Mesenteric fat pad (tissue), 1 donor: ENCODE results near the gene ZBTB3. TPM values are rescaled to one million over a fixed set of nuclear protein-coding genes. Genes with fewer than 3 reads are reported as not detected.
A peak's percentile ranks its signal among the peaks of the same experiment; 100 is the strongest.
"Not testable (repeated sequence)": the region's sequence is repeated elsewhere in the genome, so short reads cannot be mapped to it uniquely, and the experiment has no call there.

Experiments used
- DNase-seq: peaks from one replicate; pipeline ENCODE4 v3.0.0-alpha.2; 2020; ENCODE audit warnings: low spot score
- long read RNA-seq: library from polyadenylated mRNA; unstranded; transcript quantifications from one replicate; pipeline ENCODE4 v2.0.0, GENCODE V29; 2020
- total RNA-seq: library from RNA; stranded (reverse); fragmentation: NEBNext Ultra II Directional; extraction: Animal tissue kit (Norgen Biotek cat#: 25700); gene quantifications from one replicate; pipeline ENCODE4 v1.2.1, GENCODE V29; 2021
- donor health status: DM: yes; HTN: yes; CAD: no.

Gene ZBTB3
- total RNA-seq, result 6.1 TPM
- long read RNA-seq, partial matches to known transcripts, result 0 of 6 reads
- long read RNA-seq, other reads (novel, unspliced or antisense), result 2 of 6 reads

DNA sequence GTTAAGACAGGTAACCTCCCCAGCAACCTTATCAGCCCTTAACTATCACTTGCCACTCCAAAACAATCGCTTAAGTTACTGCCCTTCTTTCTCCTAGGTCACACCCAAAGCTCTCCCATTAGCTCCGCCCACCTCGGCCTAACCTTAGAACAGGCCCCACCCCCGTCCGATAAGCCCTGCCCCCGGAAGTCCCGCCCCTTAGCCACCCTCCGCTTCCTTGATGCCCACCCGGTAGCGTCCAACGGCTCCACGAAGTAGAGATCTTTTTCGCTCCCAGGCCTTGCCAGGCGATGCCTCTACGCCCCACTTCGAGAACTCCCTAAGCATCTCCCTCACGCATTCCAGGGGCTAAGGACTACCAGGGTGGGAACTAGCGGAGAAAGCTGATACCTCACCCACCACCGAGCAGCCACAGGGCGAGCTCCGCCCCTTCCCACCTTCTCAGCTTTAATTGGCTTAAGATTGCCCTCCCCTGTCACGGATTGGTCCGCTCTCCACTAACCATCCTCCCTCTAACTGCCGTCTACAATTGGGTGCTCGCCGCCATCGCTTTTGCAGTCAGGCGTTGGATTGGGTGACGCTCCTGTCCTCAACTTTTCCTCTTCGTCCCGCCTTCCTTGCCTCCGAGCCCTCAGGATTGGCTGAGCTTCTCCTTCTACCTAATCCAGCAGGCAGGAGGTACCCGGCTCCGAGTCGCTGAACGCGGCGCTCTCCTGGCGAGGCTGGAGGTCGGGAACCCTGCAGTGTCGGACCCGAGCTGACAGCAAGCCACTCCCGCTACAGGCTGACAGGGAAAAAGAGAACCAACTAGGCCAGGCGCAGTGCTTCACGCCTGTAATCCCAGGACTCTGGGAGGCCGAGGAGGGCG lies at the start of gene ZBTB3:
ZBTB3 (minus strand) TSS at position 425 of the 868 bp plus-strand sequence. CDS start 496 bp downstream, outside the sequence.
- peak; percentile 96 for DNase-seq

DNA sequence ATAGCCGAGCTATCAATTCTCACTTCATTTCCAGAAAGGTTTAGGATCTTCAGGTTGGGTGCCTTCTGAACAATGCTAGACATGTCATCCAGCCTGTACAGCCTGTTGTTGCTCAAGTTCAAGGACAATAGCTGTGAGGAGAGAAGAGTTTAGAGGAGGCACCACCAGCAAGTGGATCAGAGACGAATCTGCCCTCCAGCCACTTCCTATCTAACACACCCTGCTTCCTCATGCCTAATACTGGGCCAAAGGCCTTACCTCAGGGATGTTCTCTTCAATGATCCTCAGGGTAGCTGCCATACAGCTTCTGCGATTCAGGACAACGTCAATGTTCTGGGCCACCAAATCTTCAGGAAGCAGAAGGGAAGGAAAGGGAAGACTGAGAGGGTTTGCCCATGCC lies 47.1 kb upstream of the ZBTB3 start:
- no peak for DNase-seq

DNA sequence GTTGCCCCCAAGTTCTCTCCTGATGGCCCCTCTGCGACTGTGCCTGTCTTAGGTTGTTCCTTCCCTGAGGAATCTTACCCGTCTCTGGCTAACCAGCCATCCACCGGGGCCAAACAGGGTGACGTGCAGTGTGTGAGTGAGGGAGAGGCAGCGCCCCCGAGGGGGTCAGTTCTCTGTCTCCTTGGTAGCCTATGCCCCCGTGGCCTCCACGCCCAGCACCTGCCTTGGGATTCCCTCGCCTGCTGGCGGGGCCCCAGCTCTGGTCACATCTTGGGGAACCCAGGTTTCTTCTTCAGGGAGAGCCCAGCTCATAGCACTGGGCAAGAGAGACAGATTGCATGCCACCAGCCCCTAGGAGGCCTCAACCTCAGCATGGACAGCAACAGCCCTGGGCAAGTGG lies 45.5 kb upstream of the ZBTB3 start:
- DNase-seq, result no peak

DNA sequence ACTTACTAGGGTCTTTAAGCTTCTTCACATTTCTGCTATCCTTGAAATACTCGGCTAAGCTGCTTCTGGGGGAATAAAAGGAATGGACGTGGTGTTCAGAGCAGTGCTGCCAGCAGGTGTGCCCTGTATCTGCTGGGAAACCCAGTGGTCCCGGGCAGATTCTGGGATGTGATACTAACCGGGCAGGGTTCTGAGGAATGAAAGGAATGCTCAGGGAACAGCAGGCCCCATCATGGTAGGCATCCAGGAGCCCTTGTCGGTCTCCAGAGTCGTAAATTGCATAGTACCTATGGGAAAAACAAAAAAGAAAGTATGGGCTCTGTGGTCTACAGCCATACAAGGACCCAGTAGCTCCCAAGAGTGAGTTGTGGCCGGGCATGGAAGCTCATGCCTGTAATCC lies 42.3 kb upstream of the ZBTB3 start:
- no peak for DNase-seq

DNA sequence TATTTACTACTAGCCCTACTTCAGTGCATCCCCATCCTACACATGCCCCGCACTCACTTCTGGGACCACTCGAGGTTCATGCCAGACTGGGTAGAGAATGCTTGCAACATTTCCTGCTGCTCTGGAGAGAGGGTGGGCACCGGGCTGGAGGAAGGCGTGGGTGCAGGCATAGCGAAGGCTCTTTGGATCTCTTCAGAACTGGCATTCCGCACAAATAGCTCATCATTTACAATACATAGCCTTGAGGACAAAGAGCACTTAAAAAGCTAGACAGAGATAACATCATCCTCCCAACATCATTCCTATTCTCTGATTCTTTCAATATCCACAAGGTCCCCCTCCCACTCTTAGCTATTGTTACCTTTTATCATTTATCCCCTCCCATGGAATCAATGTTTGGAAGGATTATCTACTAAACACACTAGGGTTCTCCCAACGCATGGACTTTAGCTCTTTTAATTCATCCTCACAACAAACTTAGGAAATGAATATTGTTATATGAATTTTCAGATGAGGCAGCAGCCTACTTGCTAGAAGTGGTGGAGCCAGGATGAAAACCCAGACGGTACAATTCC lies 40.3 kb upstream of the ZBTB3 start:
- no peak for DNase-seq

DNA sequence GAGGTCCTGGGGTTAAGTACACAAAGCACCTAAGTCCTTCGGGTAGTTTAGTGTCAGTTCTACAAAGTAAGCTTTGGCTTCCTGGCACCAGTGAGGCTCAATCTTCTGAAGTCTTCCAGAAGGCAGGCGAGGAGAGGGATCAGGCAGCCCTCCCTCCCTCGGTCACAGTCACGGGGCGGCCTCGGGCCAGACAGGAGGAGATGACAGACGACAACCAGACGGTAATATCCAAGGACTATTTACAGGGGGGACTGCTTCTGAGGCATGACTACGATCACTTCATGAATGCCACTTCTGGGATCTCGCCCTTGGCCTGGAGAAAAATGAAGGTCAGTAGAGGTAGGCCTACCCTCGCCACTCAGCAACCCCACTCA lies 38.2 kb upstream of the ZBTB3 start:
- DNase-seq, result no peak

DNA sequence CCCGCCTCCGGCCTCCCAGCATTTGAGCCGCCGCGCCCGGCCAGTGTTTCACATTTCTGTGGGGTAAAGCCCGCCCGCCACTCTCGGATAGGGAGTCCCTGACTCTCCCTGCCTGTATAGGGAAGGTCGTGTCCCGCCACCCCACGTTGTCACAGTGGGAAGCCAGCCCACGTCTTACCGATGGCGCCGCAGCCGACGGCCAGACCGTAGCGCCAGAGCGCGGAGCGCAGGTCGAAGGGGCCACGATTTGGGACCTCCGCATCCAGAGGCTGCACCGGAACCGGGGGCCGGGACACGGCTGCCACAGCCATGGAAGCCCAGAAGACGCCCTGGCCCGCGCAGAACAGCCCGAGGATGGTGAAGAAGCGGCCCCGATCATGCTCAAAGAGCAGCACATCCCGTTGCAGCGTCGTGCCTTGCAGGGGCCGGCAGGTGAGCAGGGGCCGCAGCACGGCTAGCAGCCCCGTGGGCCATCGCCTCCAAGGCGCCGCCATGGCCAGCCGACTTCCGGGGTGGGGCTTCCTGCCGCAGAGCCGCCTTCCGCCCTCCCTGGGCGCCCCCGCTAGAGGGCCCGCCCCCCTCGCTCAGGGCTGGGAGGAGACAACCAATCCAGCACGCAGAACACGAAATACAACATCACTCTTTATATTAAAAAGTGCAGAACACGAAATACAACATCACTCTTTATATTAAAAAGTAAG lies 37.7 kb upstream of the ZBTB3 start, which contains the start of gene TMEM223:
TMEM223 (minus strand) TSS at position 506 of the 701 bp plus-strand sequence; CDS start at position 494, 12 bp downstream.
- peak; percentile 97 for DNase-seq

DNA sequence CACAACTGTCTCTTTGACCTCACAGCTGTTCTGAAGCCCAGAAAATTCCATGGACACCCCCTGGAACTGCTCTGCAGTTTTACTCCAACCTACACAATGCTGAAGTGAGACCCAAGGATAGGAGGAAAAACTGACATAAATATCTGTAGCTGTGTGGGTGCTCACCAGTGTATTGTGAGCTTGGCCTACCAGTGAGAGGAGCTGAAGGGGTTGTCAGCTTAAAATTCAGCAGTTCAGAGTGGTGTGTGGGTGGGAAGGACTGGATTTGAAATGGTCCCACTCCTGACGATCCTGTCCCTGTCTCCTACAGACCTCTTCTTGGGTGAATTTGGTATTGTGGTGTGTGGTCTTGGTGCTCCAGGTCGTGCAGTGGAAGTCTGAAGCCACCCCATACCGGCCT lies 35.6 kb upstream of the ZBTB3 start:
- DNase-seq, result no peak

DNA sequence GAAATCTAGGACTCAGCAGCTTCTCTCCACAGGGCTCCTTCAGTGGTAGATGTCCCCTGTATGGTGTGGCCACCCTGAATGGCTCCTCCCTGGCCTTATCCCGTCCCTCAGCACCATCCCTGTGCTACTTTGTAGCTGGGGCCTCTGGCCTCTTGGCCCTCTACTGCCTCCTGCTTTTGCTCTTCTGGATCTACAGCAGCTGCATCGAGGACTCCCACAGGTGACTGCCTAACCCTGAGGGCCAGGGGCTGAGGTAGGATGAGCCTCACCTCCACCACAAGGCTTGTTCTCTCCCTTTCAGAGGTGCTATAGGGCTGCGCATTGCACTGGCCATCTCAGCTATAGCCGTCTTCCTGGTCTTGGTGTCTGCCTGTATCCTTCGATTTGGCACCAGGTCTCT lies 35.0 kb upstream of the ZBTB3 start:
- no peak for DNase-seq

DNA sequence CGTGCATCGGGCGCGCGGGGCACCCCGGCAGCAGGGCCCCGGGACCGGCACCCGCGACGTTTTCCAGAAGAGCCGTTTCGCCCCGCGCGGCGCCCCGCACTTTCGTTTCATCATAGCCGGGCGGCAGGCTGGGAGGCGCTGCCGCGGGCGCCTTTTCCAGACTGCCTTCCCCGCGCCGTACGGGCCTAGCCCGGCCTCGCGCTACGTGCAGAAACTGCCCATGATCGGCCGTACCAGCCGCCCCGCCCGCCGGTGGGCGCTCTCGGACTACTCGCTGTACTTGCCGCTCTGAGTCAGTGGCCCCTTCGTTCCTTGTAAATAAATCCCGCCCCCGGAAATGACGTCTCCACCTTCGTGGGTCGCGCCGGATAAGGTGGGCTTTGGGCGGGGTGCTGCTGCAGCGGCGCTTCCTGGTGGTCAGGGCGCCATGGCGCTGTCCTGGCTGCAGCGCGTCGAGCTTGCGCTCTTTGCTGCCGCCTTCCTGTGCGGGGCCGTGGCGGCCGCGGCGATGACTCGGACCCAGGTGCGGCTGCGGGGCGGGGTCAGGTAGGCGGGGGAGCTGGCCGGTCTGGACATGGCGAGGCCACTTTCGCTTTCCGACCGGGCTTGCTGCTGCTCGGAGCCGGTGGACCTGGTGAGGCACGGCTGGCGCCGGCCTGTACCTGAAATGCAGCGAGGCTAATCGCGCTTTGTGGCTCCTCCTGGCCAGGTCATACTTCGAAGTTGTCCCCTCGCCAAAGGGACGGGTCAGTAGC lies 33.2 kb upstream of the ZBTB3 start, which contains the start of gene TMEM179B:
TMEM179B (plus strand) TSS at position 398 of the 755 bp plus-strand sequence; CDS start at position 428, 30 bp downstream.
- peak; percentile 99 for DNase-seq

DNA sequence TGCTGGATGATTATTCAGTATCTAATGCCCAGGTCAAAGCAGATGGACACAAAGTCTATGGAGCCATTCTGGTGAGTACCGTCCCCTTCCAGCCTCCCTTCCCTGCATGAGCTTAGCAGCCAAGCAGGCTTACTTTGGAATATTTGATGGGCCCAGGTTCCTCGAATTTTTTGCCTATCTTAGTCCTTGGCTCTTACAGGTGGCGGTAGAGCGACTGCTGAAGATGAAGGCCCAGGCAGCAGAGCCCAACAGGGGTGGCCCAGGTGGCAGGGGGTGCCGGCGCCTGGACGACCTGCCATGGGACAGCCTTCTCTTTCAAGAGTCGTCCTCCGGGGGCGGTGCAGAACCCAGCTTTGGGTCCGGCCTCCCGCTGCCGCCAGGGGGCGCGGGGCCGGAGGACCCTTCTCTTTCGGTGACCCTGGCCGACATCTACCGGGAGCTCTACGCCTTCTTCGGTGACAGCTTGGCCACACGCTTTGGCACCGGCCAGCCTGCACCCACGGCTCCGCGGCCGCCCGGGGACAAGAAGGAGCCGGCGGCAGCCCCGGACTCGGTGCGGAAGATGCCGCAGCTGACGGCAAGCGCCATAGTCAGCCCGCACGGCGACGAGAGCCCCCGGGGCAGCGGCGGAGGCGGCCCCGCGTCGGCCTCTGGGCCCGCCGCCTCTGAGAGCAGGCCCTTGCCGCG lies 32.5 kb upstream of the ZBTB3 start:
- peak; percentile 96 for DNase-seq

DNA sequence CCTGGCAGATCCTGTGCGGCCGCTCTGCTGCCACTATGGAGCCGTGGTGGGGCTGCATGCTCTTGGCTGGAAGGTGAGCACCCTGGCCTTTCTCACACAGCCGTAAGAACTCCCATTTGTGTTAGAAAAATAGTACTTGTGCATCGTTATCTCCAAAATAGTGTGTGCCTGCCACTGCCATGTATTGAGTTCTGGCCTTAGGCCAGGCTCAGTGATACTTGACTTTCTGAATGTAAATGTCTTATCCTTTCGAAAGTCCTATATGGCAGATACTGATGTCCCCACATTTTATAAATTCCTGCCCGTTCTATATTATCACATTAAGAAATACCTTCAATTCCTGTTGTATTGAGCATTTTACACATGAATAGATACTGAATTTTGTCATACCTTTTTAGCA lies 28.8 kb upstream of the ZBTB3 start:
- DNase-seq, result no peak

DNA sequence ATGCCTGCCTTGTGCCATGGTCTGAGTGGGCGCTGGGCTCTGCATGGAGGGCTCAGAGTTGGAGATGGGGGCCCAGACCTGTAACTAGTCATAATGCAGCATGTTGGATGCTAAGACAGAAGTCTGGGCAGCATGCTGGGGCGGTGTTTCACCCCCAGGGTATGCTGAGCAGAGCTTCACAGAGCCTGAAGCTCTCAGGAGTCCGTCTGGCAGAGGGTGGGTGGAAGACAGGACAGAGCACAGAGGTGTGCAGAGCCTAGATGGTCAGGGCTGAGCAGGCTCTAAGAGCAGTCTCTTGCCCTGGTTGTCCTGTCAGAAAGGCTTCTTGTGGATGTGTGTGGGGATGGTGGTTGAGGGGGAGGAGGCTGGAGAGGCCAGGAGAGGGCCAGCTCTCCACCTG lies 24.5 kb upstream of the ZBTB3 start:
- no peak for DNase-seq

DNA sequence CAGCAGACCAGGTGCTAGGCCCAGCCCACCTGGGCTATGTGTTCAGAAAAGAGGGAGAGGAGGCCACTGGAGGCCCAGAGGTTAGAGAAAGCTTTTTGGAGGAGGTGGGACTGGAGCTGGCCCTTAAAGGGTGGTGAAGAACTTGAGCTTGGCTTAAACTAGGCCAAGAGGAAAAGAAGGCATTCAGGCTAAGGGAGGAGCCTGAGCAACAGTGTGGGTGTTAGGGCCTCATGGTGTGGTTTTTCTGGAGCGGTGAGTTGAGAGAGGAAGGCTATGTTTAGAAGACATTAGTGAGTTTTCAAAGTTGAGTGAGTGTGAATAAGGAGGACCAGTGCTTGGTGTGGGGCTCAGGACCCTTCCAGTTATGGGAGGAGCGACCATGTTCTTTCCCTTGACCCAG lies 23.4 kb upstream of the ZBTB3 start:
- DNase-seq, result no peak

DNA sequence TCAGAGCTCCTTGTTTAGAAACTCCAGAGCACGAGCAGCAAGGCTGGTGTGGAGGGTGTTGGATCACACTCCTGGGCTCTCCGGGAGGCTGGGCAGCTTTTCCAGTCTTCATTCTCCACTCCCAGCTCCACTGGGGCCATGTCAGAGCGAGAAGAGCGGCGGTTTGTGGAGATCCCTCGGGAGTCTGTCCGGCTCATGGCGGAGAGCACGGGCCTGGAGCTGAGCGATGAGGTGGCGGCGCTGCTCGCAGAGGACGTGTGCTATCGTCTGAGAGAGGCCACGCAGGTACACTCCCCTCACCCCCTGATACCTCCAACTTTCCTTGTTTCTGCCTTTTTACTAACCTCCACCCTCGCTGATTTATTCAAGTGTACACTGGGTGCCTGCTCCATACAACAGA lies 21.7 kb upstream of the ZBTB3 start:
- DNase-seq, result no peak

DNA sequence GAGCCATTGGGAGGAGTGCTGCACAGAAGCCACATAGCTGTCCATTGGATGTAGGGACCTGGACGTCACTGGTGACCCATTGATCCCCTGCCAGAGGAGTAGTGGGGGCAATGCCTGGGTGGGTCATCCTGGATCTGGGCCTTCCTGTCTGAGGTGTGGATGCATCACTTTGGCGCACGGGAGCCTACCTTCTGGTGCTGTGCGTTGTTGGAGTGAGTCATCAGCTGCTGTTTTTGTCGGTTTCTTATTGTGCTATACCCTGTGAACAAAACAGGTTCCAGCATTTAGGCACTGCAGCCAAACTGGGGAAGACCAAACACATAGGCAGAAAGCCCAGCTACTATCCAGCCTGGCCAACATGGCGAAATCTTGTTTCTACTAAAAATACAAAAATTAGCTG lies 20.4 kb upstream of the ZBTB3 start:
- DNase-seq, result no peak

DNA sequence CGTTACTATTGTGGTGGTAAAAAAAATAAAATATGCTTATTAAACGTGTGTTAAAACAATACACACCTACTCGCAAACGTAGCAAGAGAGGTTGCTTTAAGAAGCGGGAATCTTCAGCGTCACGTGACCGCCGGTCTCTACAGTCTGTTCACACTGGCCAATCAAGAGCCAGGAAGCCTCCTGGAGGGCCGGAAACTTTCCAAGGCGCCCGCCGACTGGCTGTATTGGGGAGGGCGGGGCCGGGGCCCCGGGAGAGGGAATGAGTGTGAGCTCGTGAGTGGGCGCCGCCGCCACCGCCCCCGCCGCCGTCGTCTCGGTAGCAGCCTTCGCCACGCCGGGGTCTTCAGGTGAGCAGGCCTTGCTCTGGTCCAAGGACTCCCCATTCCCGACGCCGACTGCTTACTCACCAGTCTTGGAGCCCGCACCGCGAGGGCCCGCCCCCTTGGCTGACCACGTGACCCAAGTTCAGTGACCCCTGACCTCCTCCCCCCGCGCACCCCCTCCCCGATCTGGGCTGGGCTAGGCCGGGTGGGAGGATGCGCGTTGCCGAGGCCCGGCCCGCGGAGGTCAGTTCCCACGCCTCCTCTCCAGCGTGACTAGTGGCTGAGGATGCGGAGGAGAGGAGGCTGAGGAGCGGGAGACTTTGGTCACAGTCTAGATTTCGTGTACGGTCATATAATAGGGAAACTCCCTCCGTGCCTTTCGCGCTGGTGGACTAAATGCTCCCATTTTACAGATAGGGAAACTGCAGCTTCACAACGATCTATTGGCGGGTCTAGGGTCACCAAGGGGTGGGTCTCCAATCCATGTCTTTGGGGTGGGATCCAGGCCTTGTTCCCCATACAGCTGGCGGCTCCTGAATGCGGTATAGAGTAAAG lies 17.4 kb upstream of the ZBTB3 start, which contains the start of gene TAF6L:
TAF6L (plus strand) TSS at position 253 of the 878 bp plus-strand sequence. CDS start 4,388 bp downstream, outside the sequence.
- DNase-seq, result peak; percentile 98

DNA sequence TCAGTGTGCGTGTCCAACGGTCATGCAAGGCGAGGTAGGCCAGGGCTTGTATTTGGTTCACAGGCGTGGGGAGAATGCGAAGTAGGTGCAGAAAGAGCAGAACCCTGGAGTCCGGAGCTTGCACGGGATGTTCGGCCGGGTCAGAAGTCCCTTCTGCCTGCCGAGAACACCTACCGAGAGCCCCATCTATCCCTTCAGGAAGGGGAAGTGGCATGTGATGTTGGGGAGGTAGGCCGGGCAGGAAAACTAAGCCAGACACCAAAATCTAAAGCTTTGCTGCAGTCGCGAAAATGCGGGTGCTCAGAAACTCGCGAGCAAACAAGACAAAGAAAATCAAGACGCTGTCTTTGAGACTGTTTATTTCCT lies 16.8 kb upstream of the ZBTB3 start:
- DNase-seq, result no peak

DNA sequence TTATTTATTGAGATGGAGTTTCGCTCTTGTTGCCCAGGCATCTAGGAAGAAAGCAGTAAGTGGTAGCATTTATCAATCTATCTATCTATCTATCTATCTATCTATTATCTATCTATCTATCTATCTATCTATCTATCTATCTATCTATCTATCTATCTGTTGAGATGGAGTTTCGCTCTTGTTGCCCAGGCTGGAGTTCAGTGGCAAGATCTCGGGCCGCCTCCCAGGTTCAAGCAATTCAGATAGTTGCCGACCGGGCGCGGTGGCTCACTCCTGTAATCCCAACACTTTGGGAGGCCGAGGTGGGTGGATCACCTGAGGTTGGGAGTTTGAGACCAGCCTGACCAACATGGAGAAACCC lies 6.9 kb upstream of the ZBTB3 start:
- DNase-seq, result not testable (repeated sequence)
